GM12873 (cell line): Measurements from ENCODE around the gene PRKCA.

ENCODE experiments used
- TF ChIP-seq, protein P1 (sequence below): IDR thresholded peaks from 2 replicates; pipeline ENCODE4 v1.5.1; 2012; ENCODE audit warnings: low read depth, mild to moderate bottlenecking, moderate library complexity, low read length, control low read depth; ENCODE audit not compliant: insufficient read depth; ENCODE audit errors: missing control alignments

The PRKCA gene

DNA sequence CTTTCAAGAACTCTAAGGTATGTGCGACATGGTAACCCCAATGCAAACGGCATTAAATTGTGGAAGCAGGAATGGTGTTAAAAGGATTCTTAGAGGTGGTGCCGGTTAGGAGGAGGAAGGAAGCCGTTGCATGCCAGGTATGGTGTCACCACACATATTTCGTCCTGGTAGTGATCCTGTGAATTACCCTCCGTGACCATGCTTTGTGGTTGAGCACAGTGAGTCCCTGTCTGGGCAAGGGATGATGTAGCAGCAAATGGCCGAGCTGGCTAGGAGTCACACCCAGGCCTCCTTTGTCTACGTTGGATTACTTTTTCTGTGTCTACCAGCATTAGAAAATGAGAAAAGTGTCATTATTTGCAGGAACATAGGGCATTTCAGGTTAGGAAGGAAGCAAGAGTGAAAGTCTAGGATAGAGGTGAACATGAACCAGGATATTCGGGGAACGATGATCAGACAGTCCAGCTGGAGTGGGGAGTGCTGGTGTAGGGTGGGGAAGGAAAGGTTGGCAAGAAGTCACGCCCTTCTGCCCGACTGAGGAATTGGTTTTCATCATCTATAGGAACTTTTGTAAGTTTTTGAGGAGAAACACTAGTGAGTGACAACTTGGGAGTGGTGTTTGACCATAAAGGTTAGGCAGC lies 123.5 kb downstream of the PRKCA start:
- TF ChIP-seq, protein P1, sequence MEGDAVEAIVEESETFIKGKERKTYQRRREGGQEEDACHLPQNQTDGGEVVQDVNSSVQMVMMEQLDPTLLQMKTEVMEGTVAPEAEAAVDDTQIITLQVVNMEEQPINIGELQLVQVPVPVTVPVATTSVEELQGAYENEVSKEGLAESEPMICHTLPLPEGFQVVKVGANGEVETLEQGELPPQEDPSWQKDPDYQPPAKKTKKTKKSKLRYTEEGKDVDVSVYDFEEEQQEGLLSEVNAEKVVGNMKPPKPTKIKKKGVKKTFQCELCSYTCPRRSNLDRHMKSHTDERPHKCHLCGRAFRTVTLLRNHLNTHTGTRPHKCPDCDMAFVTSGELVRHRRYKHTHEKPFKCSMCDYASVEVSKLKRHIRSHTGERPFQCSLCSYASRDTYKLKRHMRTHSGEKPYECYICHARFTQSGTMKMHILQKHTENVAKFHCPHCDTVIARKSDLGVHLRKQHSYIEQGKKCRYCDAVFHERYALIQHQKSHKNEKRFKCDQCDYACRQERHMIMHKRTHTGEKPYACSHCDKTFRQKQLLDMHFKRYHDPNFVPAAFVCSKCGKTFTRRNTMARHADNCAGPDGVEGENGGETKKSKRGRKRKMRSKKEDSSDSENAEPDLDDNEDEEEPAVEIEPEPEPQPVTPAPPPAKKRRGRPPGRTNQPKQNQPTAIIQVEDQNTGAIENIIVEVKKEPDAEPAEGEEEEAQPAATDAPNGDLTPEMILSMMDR, result no peak

DNA sequence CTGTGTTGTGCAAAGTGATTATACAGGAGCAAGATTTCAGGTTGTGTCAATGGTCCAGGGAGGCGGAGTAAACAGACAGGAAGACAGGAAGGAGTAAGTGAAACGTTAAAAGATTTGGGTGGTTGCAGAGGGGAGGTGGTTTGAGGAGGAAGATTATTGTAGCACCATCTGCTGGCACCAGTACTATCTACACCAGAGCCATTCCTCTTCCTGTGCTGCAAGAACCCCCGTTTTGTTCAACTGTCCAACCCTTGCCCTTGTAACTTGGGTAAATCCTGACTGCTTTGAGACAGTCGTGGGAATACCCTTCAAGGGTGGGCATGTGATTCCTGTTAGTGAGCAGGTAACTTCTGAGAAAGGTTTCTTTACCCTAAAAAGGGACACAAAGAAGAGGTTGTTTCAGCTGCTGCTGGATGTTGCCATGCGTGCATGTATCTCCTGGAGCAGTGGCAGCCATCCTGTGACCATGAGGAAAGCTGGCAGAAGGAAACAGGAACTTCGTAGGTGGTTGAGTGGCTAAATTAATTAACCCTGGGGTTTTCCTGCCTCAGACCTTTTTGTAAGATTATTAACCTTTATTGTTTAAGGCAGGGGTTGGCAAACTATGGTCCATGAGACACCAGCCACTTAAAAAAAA lies 124.1 kb downstream of the PRKCA start:
- TF ChIP-seq, protein P1, result peak; percentile 45

DNA sequence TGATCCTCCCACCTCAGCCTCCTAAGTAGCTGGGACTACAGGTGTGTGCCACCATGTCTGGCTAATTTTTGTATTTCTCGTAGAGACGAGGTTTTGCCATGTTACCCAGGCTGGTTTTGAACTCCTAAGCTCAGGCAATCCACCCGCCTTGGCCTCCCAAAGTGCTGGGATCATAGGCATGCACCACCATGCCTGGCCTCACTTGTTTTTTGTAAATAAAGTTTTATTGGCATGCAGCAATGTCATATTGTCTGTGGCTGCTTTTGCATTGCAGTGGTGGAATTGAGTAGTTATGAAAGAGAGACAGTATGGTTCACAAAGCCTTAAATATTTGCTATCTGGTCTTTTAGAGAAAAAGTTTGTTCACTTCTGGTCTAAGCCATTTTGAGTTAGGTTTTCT lies 124.7 kb downstream of the PRKCA start:
- TF ChIP-seq, protein P1, result no peak

DNA sequence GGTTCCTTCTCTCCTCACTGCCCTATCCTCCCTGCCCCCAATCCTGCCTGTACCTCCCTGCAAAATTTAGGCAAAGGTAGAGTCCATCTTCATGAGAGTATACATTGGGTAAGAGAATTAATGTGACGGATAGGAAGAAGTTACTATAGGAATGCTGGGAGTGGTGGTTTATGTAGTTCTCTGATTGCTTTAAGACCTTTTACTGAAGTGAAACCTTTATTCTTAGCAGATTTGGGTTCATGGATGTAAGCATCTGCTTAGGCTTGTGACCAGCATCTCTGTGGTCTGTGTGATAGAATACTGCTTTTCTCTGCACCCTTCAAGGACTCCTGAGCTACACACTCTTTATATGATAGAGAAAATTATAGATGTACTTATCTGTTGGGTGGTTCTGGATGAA lies 127.3 kb downstream of the PRKCA start:
- TF ChIP-seq, protein P1, result no peak

DNA sequence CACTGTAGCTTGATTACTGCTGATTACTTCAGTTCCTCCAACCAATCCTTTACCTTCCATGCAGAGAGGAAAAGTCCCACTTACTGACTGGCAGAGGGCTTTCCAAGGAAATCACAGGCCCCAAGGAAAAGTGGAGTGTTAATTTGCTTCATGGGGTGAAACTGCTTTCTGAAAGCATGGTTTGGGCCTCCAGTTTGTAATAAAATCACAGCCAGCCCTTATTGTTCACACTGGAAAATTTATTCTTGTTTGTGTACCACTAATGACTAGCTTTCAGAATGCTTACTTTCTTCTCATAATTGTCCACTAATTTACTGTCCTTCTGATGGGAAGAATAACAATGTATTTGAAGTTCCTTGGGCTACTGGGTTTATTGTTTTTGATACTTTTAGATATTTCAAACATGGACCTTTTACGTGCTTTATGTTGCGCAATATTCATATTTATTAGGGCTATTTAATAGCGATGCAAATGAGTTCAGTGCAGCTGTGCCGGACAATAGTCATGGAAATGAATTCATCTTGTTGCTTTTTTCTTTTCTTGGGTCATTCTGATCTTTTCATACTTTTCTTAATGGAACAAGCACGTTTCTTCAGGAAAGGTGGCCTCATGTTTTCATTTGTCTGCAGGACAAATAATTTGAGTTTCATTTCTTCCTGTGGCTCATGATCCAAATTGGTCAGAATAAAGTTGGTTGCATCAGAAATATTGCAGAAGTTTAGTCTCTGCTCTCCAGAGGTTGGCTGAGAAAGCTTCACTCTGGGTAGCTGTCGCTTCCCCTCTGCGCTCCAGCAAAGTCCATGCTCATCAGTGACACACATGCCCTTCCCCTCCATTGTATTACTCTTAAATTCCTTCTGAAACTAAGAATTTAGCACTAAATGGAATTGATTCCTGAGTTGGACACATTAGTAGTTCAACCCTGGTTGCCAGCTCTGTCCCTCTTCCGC lies 128.7 kb downstream of the PRKCA start:
- TF ChIP-seq, protein P1, result no peak

DNA sequence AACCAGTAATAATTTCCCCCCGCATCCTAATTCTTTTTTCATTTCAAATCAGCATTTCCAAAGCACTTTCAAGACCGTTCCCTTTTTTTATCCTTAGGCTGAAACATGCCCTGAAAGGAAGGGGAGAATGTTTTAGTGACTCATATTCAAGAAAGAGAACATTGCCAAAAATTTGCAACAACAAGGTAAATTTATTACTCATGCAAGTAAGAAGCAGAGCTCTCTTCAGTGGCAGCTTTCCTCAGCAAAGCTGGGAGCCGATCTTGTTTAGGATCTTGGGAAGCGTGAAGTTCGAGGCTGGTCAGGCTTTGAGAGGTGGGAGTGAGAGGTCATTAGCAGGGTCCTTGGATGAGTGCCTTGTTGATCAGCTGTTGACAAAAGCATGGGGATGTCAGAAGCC lies 129.5 kb downstream of the PRKCA start:
- TF ChIP-seq, protein P1, result no peak

DNA sequence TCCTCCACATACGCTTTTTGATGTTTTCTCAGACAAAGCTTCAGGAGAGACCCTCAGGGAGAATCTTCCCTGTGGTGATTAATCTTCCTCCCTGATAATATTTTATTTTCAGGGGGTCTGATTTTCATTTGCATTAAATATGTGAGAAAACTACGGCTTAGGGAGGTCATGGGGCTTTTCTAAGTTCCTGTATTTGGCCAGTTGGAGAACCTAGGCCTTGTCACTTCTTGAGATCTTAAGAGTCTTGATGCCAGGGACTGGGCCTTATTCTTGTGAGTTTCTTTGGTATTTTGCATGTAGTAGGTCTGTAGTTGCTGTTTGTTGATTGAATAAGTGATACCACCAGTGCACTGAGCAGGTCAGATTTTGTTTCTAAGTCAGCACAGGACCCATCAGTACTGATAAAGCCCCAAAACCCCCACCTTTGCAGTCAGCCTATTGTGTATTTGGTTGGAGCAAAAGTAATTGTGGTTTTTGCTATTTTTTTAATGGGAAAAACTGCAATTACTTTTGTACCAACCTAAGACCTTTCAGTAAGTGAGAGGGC lies 130.1 kb downstream of the PRKCA start:
- TF ChIP-seq, protein P1, result no peak
